Neural cell (in vitro differentiated cells): ENCODE measurements around the gene GRIK2. TPM values are rescaled to one million over a fixed set of nuclear protein-coding genes. Genes with fewer than 3 reads are reported as not detected.

Source experiments
- H2AFZ ChIP-seq: fragments of 200-600, 300-800 bp; sonication (generic), shearing (Covaris generic); 2 replicates; pipeline ENCODE4 v1.6.0; 2014; ENCODE audit warnings: low read depth, mild to moderate bottlenecking, antibody characterized with exemption, low read length, moderate library complexity
- H3F3A ChIP-seq: fragments of 200-600 bp; shearing (Covaris generic); 2 replicates; pipeline ENCODE4 v1.6.1; 2016; ENCODE audit warnings: mild to moderate bottlenecking, moderate library complexity, mixed read lengths, antibody characterized with exemption, low read length; ENCODE audit not compliant: insufficient read depth, poor library complexity, severe bottlenecking
- H3K27ac ChIP-seq: fragments of 200-600, 300-800 bp; sonication (generic), shearing (Covaris generic); 2 replicates; pipeline ENCODE4 v1.5.1; 2014; ENCODE audit warnings: mild to moderate bottlenecking, low read length, moderate library complexity
- H3K27me3 ChIP-seq: fragments of 300-800, 200-600 bp; sonication (generic), shearing (Covaris generic); 2 replicates; pipeline ENCODE4 v1.6.0; 2014; ENCODE audit warnings: mild to moderate bottlenecking, low read depth, low read length, moderate library complexity; ENCODE audit not compliant: insufficient read depth
- H3K36me3 ChIP-seq: fragments of 300-800, 200-600 bp; sonication (generic), shearing (Covaris generic); 2 replicates; pipeline ENCODE4 v1.5.1; 2014; ENCODE audit warnings: mild to moderate bottlenecking, antibody characterized with exemption, low read length, moderate library complexity; ENCODE audit not compliant: insufficient read depth
- H3K4me2 ChIP-seq: fragments of 300-800, 200-600 bp; sonication (generic), shearing (Covaris generic); 2 replicates; pipeline ENCODE4 v1.6.0; 2014; ENCODE audit warnings: mild to moderate bottlenecking, low read length
- H3K4me3 ChIP-seq: fragments of 300-800, 200-600 bp; sonication (generic), shearing (Covaris generic); 2 replicates; pipeline ENCODE4 v1.5.1; 2014; ENCODE audit warnings: mild to moderate bottlenecking, low read length, moderate library complexity
- H3K79me2 ChIP-seq: fragments of 200-600 bp; shearing (Covaris generic); replicated peaks from 2 replicates; pipeline ENCODE4 v1.6.0; 2014; ENCODE audit warnings: mild to moderate bottlenecking, low read length, moderate library complexity; ENCODE audit not compliant: insufficient read depth
- H3K9ac ChIP-seq: fragments of 300-800, 200-600 bp; sonication (generic), shearing (Covaris generic); 2 replicates; pipeline ENCODE4 v1.6.1; 2016; ENCODE audit warnings: mild to moderate bottlenecking, low read length, mixed read lengths
- H3K9me2 ChIP-seq: fragments of 200-600 bp; shearing (Covaris generic); 2 replicates; pipeline ENCODE4 v1.6.1; 2016; ENCODE audit warnings: mild to moderate bottlenecking, low read length, mixed read lengths; ENCODE audit not compliant: insufficient read depth
- H3K9me3 ChIP-seq: fragments of 200-600, 300-800 bp; sonication (generic), shearing (Covaris generic); 2 replicates; pipeline ENCODE4 v1.6.1; 2016; ENCODE audit warnings: mild to moderate bottlenecking, mixed run types, low read length, moderate library complexity, mixed read lengths
- H4K20me1 ChIP-seq: fragments of 200-600 bp; shearing (Covaris generic); 2 replicates; pipeline ENCODE4 v1.6.1; 2016; ENCODE audit warnings: mild to moderate bottlenecking, mixed run types; ENCODE audit not compliant: insufficient read depth
- EP300 ChIP-seq: fragments of 450-650 bp; conservative IDR thresholded peaks from 2 replicates; pipeline ENCODE4 v1.6.1; 2014; ENCODE audit warnings: antibody characterized with exemption, mild to moderate bottlenecking, moderate library complexity; ENCODE audit not compliant: poor library complexity, severe bottlenecking
- EZH2 ChIP-seq: fragments of 200-600, 300-800 bp; shearing (Covaris generic), sonication (generic); IDR thresholded peaks from 2 replicates; pipeline ENCODE4 v1.6.1; 2014; ENCODE audit warnings: antibody characterized with exemption, low read length, borderline replicate concordance, mild to moderate bottlenecking; ENCODE audit not compliant: insufficient read depth, poor library complexity, severe bottlenecking
- MXI1 ChIP-seq: fragments of 450-650 bp; conservative IDR thresholded peaks from 2 replicates; pipeline ENCODE4 v1.6.1; 2014; ENCODE audit warnings: antibody characterized with exemption, mild to moderate bottlenecking; ENCODE audit not compliant: poor library complexity, severe bottlenecking
- POLR2AphosphoS5 ChIP-seq: IDR thresholded peaks from 2 replicates; pipeline ENCODE4 v1.6.1; 2012
- RAD21 ChIP-seq: fragments of 450-650 bp; conservative IDR thresholded peaks from 2 replicates; pipeline ENCODE4 v1.6.1; 2014; ENCODE audit warnings: antibody characterized with exemption, mild to moderate bottlenecking, moderate library complexity
- SMC3 ChIP-seq: fragments of 450-650 bp; conservative IDR thresholded peaks from 2 replicates; pipeline ENCODE4 v1.6.1; 2014; ENCODE audit warnings: antibody characterized with exemption, mild to moderate bottlenecking, moderate library complexity; ENCODE audit not compliant: poor library complexity
- TAF1 ChIP-seq: IDR thresholded peaks from 2 replicates; pipeline ENCODE4 v1.6.1; 2012; ENCODE audit warnings: low read depth
- polyA plus RNA-seq: library from polyadenylated mRNA; depleted of rRNA; stranded (reverse); fragments of >200 nt; gene quantifications from 2 replicates; pipeline ENCODE4 v1.2.3, GENCODE V29; 2014
- TF ChIP-seq, protein P1 (sequence below): IDR thresholded peaks from 2 replicates; pipeline ENCODE4 v1.6.1; 2012; ENCODE audit warnings: borderline replicate concordance
- TF ChIP-seq, protein P2 (sequence below): fragments of 450-650 bp; IDR thresholded peaks from 2 replicates; pipeline ENCODE4 v1.5.1; 2014; ENCODE audit warnings: antibody characterized with exemption, mild to moderate bottlenecking, moderate library complexity; ENCODE audit not compliant: poor library complexity, severe bottlenecking

The GRIK2 gene
- polyA plus RNA-seq, 1 donor from 2014 or later: 106 TPM

DNA sequence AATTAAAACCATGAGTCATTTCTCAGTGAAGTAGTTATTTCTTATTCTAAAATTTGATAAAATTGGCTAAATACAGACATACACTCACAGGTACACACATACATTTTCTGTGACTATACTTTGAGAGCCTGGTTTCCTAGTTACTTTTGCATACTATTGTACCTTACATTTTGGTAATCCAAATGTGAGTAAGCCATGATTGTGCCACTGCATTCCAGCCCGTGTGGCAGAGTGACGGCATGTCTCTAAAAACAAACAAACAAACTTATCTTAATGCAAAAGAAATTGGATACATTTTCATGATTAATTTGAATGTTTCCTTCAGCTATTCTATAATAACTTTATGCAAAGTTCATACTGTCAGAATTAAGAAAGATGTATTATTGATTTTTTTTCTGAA, 628.8 kb downstream of the GRIK2 start:
- Histone ChIP-seq H3K4me2 (no peak overlapping the region), H3K27me3 (no peaks in the 10 kb centered on the region), H3K4me3 (no peak overlapping the region), H3K36me3 (no peaks in the 10 kb centered on the region), H3K9ac (no peak overlapping the region), H3K9me3 (peaks cover under 1% of the 10 kb centered on the region), H2AFZ (no peak overlapping the region), H3K79me2 (no peaks in the 10 kb centered on the region), H3K9me2 (no peaks in the 10 kb centered on the region), H4K20me1 (no peaks in the 10 kb centered on the region), H3F3A (no peaks in the 10 kb centered on the region), H3K27ac (no peak overlapping the region)
- TF ChIP-seq, protein P1, sequence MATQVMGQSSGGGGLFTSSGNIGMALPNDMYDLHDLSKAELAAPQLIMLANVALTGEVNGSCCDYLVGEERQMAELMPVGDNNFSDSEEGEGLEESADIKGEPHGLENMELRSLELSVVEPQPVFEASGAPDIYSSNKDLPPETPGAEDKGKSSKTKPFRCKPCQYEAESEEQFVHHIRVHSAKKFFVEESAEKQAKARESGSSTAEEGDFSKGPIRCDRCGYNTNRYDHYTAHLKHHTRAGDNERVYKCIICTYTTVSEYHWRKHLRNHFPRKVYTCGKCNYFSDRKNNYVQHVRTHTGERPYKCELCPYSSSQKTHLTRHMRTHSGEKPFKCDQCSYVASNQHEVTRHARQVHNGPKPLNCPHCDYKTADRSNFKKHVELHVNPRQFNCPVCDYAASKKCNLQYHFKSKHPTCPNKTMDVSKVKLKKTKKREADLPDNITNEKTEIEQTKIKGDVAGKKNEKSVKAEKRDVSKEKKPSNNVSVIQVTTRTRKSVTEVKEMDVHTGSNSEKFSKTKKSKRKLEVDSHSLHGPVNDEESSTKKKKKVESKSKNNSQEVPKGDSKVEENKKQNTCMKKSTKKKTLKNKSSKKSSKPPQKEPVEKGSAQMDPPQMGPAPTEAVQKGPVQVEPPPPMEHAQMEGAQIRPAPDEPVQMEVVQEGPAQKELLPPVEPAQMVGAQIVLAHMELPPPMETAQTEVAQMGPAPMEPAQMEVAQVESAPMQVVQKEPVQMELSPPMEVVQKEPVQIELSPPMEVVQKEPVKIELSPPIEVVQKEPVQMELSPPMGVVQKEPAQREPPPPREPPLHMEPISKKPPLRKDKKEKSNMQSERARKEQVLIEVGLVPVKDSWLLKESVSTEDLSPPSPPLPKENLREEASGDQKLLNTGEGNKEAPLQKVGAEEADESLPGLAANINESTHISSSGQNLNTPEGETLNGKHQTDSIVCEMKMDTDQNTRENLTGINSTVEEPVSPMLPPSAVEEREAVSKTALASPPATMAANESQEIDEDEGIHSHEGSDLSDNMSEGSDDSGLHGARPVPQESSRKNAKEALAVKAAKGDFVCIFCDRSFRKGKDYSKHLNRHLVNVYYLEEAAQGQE: no peak
- TF ChIP-seq EZH2: no peak
- TF ChIP-seq, protein P2, sequence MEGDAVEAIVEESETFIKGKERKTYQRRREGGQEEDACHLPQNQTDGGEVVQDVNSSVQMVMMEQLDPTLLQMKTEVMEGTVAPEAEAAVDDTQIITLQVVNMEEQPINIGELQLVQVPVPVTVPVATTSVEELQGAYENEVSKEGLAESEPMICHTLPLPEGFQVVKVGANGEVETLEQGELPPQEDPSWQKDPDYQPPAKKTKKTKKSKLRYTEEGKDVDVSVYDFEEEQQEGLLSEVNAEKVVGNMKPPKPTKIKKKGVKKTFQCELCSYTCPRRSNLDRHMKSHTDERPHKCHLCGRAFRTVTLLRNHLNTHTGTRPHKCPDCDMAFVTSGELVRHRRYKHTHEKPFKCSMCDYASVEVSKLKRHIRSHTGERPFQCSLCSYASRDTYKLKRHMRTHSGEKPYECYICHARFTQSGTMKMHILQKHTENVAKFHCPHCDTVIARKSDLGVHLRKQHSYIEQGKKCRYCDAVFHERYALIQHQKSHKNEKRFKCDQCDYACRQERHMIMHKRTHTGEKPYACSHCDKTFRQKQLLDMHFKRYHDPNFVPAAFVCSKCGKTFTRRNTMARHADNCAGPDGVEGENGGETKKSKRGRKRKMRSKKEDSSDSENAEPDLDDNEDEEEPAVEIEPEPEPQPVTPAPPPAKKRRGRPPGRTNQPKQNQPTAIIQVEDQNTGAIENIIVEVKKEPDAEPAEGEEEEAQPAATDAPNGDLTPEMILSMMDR: no peak

DNA sequence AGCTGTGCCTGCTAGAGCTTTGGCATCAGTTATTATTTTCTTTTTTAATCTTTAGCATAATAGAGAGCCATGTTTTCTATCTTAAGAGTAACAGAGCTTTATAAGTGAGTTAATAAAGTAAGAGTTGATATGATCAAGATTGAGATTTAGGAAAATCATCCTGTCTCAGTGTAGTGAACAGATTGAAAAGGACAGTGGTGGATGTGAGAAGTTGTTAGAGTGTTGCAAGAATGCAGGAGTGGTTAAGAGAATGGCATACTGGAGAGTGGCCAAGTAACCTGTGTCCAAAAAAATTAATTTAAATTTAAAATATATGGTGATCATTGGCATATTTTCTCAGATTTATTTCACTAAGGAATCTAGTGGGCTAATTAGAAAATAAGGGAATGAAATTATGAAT, 629.3 kb downstream of the GRIK2 start:
- Histone ChIP-seq H3K36me3 (no peaks in the 10 kb centered on the region), H2AFZ (no peak overlapping the region), H3K79me2 (no peaks in the 10 kb centered on the region), H3K4me2 (no peak overlapping the region), H3K9me3 (no peaks in the 10 kb centered on the region), H3K9ac (no peak overlapping the region), H3K27ac (no peak overlapping the region), H3K9me2 (no peaks in the 10 kb centered on the region), H4K20me1 (no peaks in the 10 kb centered on the region), H3F3A (no peaks in the 10 kb centered on the region), H3K4me3 (no peak overlapping the region), H3K27me3 (no peaks in the 10 kb centered on the region)
- TF ChIP-seq POLR2AphosphoS5 (no peak), TAF1 (no peak), SMC3 (no peak), EP300 (no peak), EZH2 (no peak), MXI1 (no peak), RAD21 (no peak)
- TF ChIP-seq, protein P2: no peak
- TF ChIP-seq, protein P1: no peak
